GM12873 (cell line): ENCODE results near the gene QPCT.

Experiments used
- CTCF ChIP-seq: IDR thresholded peaks from 2 replicates; pipeline ENCODE4 v1.5.1; 2012; ENCODE audit warnings: low read depth, mild to moderate bottlenecking, moderate library complexity, low read length, control low read depth; ENCODE audit not compliant: insufficient read depth; ENCODE audit errors: missing control alignments

The QPCT gene

GRCh38 chr2:37338933-37339332 is 5.5 kb upstream of the QPCT start:
- no peak for TF ChIP-seq CTCF

- no peak for TF ChIP-seq CTCF
These were observed 3.8 kb upstream of the QPCT start for GRCh38 chr2:37340637-37341036.

- TF ChIP-seq CTCF, result no peak
These were observed 1.7 kb upstream of the QPCT start for GRCh38 chr2:37342591-37343220.

- no peak for TF ChIP-seq CTCF
These were observed 644 bp upstream of the QPCT start for GRCh38 chr2:37343537-37344434.

DNA sequence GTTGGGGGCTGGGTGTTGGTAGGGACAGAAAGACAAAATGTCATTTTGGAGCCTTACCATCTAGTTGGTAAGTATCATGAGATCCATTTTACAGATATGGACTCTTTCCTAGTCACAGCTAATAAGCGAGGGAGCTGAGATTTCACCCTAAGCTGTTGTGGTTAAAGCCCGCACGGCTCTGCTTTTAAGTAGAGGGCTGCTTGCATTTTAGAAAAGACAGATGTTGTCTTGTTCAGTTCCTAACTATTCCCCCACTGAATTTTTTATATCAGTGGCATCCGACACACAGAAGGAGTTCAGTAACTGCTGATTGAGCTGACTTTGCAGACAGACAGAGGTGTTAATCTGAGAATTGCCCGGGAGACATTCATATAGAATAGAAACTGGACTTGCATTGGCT is 3.7 kb downstream of the QPCT start:
- TF ChIP-seq CTCF, result no peak

- no peak for TF ChIP-seq CTCF
These were observed 4.9 kb downstream of the QPCT start for GRCh38 chr2:37349231-37349860.

- TF ChIP-seq CTCF, result no peak
These were observed 5.6 kb downstream of the QPCT start for GRCh38 chr2:37350034-37350433.
